Stimulated activated CD4-positive, alpha-beta T cell treated with anti-CD3 and anti-CD28 coated beads, Interleukin-4, amount 100 ng/mL, for 48 hours (primary cell): ENCODE data around the gene ZYG11A.

ENCODE experiments used
- DNase-seq, 2 donors: peaks; one replicate each; pipeline ENCODE4 v3.0.0-alpha.2; 2020; ENCODE audit warnings: low read depth in 2 of 2

The ZYG11A gene

DNA sequence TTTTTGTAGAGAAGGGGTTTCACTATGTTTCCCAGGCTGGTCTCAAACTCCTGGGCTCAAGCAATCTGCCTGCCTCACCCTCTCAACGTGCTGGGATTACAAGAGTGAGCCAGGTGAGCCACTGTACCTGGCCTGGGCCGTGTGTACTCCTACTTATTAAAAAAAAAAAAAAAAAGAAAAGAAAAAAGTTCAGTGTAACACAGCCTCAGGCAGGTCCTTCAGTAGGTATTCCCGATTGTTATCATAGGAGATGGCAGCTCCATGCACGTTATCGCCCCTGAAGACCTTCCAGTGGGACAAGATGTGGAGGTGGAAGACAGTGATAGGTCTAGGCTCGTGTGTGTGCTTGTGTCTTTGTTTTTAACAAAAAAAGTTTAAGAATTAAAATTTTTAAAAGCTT, 75.6 kb downstream of the ZYG11A start:
- no peak for DNase-seq

DNA sequence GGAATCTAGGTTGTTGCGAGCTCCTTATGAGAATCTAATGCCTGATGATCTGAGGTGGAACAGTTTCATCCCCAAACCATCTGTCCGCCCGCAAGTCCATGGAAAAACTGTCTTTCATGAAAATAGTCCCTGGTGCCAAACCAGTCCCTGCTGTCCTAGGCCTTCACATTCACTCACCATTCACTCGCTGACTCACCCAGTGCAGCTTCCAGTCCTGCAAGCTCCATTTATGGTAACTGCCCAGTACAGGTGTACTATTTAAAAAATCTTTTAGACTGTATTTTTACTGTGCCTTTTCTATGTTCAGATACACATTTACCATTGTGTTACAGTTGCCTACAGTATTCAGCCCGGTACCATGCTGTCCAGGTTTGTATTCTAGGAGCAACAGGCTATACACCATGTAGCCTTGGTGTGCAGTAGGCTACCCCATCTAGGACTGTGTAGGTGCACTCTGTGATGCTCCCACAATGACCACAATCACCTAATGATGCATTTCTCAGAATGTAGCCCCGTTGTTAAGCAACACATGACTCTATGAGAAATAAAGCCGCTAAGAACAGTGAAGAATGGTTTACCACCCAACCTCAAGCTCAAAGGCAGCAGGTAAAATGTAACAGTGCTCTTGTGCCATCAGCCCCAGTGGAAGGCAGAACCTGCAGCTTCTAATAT, 76.6 kb downstream of the ZYG11A start:
- no peak for DNase-seq

DNA sequence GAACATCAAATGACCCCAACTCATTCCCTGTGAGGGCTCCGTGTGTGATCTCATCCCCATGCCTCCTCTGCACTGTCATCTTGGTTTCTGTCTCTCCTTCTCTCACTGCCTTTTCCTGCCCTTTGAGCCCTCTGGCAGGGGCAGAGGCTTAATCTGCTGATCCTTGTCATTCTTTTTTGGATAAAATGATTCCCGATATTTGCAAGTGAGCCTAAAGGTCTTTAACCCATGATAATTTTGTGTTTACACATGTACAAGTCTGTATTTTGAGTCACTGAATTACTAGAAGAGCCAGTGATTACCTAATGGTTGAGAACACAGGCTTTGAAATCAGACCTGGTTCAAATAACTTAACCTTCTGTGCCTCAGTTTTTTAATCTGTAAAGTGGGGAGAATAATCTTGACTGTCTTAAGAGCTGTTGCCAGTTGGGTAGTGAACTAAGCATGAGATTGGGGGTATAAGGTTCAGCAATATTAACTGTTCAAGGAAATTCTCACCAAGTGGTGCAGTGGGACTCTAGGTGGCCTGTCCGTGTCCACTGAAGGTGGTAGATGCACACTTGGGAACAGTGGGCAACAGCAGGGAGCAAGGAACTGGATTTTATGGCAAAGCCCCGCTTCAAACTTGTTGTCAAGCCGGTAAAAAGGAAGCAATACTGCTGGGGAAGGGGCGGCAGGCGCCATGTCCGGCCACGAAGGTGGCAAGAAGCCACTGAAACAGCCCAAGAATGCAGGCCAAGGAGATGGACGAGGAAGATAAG, 77.3 kb downstream of the ZYG11A start:
- DNase-seq, result no peak

DNA sequence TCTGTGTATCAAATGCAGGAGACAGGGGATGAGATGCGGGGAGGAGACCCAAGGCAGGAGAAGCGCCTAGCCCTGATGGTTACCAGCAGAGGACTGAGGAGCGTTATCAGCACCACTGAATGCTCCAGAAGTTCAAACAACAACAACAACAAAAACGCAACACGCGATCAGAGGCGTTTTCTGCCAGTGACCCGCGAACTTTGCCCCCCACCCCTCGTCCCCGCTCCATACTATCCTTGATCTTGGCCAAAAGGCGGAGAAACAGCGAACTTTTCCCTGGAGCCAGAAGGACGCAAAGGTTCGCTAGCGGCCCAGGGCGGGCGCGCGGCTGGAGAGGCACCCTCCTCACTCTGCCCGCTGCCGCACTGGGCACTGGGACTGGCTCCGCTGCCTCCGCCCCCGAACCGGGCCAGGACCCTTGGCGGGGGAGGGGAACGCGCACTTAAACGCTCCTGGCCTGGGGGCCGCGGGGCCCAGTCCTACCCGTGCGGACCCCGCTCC, 78.3 kb downstream of the ZYG11A start:
- DNase-seq, result no peak

DNA sequence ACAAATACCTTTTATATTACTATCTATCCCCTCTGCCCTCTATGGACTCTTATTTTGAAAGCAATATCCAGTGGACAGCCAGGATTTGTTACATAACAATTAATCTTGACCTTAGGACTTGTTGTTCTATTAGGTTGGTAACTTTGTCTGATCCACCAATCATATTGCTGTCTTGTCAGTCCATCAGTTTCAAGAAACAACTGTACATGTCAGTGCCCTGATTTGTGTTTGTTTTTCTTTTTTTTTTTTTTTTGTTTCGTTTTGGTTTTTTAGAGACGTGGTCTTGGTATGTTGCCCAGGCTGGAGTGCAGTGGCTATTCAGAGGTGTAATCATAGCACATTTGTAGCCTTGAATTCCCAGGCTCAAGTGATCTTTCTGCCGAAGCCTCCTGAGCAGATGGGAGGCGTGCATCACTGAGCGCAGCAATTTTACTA, 83.0 kb downstream of the ZYG11A start:
- no peak for DNase-seq

DNA sequence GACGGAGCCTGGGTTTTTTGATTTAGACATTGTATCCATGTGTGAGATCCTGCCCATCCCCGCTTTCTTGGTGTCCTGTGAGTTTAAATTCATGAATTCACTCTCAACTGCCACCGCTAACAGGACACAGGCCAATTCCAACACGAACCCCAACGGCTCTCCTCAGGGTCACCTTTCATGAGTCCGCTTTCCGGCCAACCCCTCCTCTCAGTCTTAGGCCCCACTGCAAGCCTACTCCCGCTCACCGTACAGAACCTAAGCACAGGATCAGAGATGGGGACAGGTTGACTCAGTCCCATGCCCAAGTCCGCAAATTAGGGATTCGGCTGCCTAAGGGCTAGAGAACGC, 84.3 kb downstream of the ZYG11A start:
- no peak for DNase-seq

DNA sequence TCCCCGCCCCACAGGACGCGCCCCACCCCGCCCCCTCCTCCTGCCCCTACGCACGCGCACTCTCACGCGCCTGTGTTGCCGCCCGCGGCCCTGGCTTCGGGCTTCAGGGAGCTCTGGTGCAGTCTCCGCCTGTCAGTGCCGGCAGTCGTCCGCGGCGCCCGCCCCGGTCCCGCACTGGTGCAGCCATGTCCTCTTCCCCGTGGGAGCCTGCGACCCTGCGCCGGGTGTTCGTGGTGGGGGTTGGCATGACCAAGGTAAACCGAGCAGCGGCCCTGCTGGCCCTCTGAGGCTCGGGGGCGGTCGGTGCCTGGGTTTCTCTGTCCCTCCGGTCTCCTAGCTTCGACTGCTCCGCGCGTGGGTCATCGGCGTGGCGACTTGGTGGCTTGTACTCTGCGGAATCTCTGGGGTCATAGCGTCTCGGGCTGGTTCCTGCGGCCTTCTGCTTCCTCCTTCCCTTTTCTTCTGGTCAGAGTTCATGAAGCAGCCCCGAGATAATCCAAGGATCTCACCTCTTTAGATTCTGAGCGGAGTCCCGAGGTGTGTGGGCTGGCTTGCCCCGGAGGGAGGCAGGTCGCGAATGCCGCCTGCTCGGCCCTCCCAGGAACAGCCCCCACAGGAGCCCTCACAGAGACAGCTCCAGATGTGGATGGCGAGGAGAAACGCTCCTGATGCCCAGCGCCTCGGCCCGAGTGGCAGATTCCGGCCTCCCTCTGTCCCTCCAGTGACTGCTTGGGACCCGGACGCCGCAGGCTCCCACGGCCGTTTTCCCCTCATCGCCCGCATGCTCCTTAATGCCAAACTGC, 84.9 kb downstream of the ZYG11A start, which contains the start of gene SCP2:
Gene SCP2 (plus strand): TSS at position 65 of the 803 bp plus-strand sequence. CDS start 121 bp downstream, at position 186.
- peak; percentile 65 to 71 for DNase-seq

DNA sequence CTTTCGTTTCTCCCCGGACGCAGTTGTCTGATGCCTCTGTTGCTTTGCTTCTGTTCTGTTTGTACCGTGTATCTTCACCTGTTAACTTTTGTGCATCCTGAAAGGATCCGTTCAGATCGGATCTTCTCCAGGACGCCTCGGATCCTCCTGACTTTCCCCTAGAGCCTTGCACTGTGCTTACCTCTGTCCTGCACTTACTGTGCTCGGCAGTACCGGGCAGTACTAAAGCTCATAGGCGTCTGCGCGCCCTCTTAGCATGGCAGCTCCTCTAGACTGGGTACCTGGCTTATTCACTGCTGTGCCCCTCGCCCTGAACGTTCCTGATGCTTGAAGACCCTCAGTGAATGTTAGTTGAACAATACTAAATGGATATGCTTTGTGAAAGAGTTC, 85.5 kb downstream of the ZYG11A start:
- no peak for DNase-seq

DNA sequence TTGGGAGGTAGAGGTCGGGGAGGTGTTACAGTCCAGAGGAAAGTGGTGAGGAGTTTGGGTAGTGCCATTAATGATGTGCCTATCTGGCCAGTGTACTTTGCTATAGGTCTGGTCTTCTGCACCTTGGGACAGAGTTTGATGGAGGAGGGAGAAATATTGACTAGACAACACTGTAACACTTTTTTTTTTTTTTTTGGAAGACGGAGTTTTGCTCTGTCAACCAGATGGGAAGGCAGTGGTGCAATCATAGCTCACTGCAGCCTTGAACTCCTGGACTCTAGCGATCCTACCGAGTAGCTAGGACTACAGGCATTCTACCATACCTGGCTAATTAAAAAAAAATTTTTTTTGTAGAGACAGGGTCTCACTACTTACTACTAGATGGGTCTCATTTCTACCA, 86.5 kb downstream of the ZYG11A start:
- DNase-seq, result no peak

DNA sequence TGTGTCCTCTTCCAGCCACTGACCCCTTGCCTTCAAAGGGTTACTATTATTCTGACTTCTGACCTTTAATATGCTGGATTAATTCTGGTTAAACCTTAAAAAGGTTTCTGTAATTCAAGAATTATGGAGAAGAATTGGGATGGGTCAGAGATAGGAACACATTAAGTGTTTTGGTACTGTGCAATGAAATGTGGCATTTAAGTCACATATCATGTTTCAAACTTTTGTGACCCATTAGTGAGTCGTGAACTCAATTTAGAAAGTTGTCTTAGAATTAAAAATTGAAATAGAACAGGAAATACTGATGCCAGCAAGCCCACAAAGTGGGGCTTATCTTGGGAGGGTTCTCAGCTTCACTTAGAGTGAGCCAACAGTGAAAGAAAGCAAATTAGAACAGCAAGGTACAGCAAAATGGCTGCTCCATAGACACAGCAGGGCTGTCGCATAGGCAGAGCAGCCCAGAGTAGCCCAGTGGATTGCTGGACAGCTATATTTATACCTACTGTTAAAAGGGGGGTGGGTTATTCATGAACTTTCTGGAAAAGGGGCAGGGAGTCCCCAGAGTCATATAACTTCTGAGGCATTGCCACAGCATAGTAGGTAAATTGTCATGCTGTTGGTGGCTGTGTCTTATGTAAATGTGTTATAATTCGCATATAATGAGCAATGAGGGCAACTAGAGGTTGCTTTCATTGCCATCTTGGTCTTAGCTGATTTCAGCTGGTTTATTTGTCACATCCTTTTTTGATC, 95.0 kb downstream of the ZYG11A start:
- DNase-seq, result no peak

DNA sequence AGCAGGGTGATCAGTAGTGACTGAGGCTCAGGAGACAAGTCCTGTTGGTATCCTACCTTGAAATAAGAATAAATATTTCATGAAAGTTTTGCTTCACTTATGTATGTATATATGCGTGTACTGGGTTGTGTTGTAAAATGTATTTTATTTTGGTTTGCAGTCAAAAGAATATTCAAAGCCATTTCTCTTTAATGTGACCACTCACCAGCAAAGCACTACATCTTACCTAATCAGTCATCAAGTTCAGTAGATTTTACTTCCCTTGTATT, 95.6 kb downstream of the ZYG11A start:
- no peak for DNase-seq

DNA sequence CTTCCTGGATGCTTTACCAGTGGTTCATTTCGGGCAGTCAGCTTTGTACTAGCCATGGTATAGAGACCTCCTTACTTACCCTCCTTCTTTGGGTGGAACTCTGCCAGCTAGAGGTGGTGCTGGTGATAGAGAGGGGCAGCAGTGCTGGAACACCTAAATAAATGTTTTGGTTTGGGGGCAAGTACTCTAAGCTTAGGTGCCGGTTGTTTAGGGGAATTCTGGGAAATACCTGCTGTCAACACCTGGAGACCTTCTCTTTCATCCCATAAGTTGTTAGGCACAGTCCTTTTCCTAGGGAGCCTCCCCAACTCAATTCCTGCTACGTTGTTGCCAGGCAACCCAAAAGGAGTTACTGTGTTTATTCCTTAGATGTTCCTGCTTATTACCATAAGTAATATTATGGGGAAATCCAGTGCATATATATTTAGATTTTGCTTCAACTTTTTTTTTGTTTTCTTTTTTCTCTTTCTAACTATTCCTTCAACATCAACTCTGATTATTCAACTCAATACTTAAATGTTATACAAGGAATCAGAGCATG, 101.4 kb downstream of the ZYG11A start:
- DNase-seq, result no peak

DNA sequence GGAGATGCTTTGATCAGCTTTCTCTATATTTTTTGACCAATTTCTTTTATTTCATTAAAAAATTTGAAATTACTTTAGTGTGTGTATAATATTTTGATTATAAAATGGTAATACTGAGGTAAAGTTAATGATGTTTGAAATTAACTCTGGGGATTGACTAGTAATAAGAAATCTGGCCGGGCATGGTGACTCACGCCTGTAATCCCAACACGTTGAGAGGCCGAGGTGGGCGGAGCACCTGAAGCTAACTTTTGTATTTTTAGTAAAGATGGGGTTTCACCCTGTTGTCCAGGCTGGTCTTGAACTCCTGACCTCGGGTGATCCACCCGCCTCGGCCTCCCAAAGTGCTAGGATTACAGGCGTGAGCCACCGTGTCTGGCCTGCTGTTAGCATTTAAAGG, 102.0 kb downstream of the ZYG11A start:
- DNase-seq, result no peak
